LoVo (cell line): Measurements from ENCODE around the gene FAM78B.

ENCODE experiments used
- DNase-seq: peaks from one replicate; pipeline ENCODE4 v3.0.0-alpha.2; 2016; ENCODE audit warnings: low spot score

FAM78B gene

GRCh38 chr1:166117776-166118175 lies 49.0 kb downstream of the FAM78B start:
- DNase-seq, result no peak

- no peak for DNase-seq
These were observed 50.8 kb downstream of the FAM78B start for GRCh38 chr1:166116026-166116425.

DNA sequence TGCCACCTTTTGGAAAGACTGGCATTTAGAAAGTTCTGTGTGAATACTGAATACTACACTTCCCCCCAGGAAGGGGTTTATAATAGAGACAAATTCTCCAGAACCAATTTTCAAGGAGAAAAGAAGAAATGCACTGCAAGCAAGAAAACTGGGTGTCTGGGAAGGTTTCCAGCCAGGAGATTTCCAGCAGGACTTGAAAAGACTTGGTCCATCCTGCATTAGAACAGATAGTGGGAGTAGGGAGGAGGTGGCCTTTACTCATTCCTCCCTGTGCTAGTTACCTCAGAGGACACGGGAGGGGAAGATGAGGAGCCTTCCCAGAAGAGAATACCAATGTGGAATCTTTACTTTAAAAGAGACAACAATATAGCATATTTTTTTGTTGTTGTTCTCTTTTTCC lies 52.4 kb downstream of the FAM78B start:
- DNase-seq, result no peak

DNA sequence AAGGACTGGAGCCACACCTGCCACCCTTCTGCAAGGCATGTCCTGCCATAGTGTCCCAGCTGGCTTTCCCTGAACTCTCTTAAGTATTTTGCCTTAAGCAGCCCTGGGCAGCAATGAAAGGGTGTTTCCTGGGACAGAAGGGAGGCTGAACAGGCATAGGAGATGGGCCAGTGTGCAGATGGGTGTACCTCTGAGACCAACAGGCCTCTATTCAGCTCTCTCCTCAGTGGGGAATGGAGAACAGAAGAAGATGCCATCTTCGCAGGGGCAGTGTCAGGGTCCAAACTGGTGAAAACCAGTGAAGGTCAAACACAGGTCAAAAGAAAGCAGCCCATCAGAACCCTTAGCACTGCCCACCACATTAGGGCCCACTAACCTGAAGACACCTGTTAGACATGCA lies 53.2 kb downstream of the FAM78B start:
- no peak for DNase-seq

- DNase-seq, result no peak
These were observed 53.8 kb downstream of the FAM78B start for GRCh38 chr1:166113031-166113430.

DNA sequence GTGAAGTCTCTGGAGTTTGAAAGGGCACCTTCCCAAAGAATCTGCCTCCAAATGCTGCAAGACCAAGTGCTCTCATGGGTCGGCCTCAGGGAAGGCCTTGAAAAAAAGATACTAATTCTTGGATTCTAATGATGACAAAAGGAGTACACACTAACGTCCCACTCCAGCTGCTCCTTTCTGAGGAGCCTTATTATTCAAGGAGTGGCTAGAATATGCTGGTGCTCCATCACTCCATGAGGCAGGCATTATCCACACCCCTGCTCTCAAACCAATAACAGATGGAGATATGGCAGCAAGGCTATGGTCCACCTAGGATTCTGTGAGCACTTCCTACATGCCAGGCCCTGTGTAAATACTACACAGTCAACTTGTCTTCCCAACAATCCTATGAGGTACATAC lies 54.4 kb downstream of the FAM78B start:
- DNase-seq, result no peak

DNA sequence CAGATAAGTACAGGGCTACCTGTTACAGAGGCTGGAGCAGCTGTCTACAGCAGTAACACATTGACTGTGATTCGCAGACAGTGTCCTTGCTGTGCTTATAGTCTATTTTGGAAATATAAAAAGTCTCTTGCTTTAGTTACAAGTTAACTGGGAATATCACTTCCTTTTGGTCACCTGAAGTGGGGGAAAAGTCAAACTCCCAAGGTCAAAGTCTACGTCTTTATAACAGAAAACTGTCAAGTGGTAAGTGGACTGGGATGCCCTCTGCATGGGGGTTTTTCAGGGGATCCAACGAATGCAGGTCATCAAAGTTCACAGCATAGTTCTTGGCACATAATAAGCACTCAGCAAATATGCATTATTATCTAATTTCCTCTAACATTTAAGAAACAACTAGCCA lies 55.4 kb downstream of the FAM78B start:
- no peak for DNase-seq

GRCh38 chr1:166090244-166090643 lies 76.6 kb downstream of the FAM78B start:
- DNase-seq, result no peak

DNA sequence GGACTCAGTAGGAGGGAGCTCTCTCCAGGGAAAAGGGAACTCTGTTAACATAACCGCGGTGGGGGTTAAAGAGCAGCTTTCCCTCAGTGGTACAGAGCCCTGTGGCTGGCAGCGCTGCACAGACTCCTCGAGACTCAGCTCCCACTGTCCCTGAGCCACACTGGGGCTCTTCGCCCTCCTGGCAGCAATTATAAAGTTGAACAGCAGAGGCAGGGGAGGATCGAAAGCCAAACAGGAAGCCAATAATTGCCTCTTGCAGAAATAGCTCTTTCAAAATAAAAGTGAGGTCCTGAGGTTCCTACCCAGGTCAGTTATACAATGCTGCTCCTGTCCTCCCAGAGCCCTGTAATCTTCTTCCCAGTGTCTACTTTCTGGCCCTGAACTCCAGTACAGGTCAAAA lies 77.0 kb downstream of the FAM78B start:
- no peak for DNase-seq

DNA sequence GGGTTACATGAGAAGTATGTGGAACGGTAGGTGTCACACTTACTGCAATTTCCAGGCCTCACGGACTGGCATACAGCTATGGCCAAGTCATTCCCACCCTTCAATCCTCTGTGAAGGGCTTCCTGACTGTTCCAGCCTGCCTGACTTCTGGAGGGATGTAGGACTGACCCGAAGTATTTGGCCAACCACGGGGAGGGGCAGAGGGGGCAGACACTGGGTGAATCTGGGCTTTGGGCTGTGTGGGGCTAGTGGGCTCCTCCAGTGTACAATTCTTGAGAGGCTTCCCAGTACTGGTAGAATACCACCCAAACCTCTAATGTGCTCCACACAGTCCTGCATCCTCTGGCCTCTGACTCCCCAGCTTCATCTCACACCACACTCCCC lies 78.2 kb downstream of the FAM78B start:
- no peak for DNase-seq

DNA sequence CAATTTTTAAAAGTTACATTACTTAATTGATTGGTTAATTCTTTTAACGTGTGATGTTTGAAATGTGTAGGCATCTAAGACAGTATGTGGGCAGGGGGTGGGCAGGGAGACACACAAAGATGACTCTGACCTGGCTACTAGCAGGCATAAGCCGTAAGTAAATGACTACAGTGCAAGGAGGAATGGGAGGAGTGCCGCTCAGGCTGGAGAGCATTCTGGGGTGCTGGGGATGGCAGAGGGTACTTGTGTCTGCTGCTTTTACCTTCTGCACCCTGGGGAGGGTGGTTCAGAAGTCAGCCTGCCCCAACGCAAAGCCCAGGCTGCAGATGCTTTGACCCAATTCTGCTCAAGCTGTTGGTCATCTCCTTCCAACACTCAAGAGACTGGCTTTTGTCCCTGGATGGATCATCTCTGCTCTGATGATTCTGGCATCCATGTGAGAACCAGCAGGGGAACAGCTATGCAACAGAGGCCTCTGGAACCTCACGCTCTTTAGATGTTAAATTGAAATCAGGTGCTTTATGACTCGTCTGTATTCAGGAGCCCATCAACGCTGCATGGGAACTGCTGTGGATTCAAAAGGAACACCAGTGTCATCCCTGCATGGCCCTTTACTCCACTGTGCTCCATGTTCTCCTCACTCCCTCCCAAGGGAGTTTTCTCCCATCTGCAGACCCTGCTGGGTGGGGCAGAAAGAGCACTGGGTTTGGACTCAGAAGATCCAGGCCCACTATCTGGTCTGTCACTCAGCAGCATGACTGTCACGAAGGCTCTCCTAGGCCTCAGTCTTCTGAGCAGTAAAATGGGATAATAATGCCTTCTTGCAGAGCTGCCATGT lies 78.8 kb downstream of the FAM78B start:
- no peak for DNase-seq

DNA sequence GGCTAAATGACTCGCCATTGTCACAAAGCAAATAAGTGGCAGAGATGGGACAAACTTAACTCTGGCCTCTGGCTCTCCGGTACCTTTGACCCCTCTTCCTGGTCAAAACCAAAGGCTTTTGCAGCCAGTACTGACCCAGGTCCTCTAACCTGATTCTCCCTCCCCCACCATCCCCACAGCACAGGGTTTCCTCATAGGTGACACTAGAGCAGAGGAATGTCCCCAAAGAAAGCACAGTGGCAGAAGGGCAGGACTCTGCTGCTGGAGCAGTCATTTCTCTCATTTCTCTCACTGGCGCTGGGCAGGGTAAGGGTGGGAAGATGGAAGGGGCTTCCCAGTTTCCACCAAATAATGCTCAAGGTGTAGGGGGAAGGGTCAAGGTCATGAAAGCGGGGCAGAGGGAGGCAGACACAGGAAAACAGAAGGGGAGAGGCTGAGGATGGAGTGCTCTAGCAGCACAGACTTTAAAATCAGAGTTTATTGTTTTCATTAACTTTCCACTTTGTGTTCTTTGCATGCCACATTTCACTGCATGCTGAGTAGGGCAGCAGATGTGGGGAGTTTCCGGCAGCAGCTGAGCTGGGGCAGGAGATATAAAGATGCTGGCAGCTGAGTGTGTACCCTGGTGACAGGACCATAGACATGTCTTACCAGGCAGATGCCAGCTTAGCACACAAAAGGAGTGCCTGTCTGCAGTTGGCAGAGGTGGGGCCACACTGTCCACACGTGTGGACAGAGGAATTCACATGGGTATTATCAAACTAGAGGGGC lies 80.5 kb downstream of the FAM78B start:
- DNase-seq, result no peak

GRCh38 chr1:166084613-166085012 lies 82.2 kb downstream of the FAM78B start:
- no peak for DNase-seq

DNA sequence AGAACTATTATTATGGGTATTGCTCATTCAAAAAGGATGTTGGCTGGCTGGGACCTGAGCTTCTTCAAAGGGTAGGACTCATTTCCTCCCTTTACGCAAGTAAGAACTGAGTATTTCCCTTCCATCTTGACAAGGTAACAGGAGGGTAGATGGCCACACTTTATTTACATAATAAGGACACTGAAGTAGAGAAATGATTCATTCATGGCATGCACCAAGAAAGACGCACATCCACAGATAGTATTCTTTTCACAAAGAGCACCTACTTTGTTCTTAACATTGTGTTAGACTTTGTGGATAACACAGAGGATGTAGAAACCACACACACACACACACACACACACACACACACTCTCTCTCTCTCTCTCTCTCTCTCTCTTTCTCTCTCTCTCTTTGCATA lies 82.9 kb downstream of the FAM78B start:
- DNase-seq, result no peak

GRCh38 chr1:166082601-166083000 lies 84.2 kb downstream of the FAM78B start:
- DNase-seq, result no peak

DNA sequence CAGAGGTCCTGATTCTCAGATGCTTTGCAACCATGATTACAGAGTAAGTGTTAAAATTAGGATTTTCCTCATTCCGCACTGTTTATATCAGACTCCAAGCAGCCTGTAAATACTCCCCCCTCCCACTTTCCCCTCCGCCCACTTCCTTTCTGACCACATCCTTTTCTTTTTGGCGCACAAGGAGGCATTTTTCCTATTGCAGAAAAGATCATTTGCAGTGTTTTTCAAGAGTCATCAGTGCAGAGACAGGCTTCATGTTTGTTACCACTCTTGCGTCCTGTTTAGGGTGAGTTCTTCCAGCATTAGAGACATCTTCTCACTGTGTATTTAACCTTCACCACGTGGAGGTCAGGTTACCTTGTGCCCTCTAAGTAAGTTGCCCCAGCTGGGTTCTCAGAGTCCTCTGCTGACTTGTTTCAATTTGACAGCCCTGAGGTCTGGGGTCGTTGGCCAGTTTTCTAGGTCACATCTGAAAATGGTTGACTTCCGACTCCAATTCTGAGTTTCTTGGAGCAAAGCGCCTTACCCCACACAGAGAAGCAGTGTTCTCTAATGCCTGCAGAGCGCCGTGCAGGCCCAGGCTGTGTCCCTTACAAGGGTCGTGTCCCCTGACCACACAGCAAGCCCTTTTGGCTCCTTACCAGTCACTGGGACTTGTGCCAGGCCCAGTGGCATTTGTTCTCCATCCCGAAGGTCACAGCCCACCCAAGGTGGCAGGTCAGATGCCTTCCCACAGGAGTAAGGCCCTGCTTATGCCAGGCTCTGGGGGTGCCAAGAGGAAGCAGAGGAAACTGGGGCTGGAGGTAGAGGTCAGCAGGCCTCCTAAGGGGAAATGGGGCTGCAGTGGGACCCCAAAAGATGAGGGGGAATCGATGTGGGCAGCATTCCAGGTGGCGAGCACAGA lies 85.6 kb downstream of the FAM78B start:
- no peak for DNase-seq

DNA sequence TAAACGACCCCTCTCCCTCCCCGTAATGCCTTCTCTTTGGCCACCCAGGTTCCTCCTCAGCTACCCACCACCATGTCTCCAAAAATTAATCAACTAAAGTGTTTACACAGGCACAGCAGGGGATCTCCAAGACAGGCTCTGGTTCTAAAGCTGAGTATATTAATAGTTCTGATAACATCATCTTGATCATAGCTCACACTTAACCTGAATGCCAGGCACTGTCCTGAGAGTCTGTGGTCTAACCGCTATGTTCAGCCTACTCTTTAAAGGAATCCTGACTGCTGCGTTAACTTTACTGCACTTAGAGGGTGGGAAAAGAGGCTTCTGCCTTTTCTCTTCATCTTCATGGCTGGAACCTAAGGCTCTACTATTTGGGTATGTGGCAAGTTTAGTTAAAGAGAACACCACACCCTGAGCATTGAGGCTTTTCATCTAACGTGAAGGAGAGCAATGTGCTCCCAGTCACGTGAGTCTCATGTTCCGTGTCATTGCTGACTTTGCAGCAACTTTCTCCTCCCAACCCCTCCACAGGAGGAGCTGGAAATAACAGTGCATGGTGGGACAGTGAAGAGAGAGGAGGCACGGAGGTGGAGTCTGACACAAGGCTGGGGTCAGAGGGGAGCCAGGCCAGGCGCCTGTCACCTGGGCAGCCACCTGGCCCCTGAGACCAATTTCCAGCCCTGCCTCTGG lies 86.4 kb downstream of the FAM78B start:
- no peak for DNase-seq

DNA sequence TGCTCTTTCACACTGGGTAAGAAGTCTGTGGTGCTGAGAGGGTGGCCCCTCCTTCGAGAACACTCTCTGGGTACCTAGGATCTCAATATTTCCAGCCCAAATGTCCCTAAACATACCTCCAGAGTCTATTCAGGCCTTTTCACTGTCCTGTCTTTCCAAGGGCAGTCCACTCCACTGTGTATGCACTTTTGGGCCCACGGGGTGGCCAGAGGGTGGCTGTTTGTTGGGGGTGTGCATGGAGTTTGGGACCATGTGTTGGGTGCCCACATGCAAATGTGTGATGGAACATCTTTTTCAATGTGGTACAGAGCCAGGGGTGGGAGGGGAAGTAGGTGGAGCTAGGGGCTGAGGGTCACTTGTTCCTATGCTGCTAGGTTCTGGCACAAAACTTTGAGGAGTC lies 87.5 kb downstream of the FAM78B start:
- no peak for DNase-seq

GRCh38 chr1:166073489-166073888 lies 93.3 kb downstream of the FAM78B start:
- DNase-seq, result no peak

DNA sequence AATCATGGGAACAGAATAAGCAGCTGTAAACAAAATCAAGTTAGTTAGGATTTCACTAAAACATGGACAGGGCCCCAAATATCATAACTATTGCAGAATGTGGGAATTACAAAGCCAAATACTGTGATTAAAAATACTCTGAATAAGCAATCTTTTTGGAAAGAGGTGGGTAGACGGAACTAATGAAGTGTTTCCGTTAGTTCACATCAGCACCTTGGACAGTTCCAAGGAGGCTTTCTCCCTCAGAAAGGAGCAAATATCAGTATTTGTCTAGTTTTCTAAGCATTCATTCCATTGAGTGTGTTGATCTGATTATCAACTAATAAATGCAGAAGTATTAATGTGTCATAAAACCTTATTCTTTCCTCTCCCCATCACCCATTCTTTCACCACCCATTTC lies 97.4 kb downstream of the FAM78B start:
- peak; percentile 1 for DNase-seq

DNA sequence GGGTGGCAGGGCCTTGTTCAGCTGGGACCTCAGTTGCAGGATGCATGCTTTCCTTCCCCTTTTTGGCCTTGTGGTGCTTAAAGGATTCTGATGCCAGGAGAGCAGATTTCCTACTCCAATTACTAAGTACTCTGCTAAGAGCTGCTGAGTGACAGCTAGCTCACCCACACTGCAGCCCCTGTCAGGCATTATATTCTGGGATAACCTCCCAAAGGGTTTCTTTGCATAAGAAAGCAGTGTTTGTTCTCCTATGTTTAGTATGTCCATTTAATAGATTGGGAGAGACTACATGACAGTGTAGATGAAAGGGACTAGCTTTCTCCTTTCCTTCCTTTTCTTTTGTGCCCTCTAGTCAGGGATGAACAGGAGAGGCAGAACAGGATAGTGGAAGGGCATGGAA lies 100.7 kb downstream of the FAM78B start:
- no peak for DNase-seq

DNA sequence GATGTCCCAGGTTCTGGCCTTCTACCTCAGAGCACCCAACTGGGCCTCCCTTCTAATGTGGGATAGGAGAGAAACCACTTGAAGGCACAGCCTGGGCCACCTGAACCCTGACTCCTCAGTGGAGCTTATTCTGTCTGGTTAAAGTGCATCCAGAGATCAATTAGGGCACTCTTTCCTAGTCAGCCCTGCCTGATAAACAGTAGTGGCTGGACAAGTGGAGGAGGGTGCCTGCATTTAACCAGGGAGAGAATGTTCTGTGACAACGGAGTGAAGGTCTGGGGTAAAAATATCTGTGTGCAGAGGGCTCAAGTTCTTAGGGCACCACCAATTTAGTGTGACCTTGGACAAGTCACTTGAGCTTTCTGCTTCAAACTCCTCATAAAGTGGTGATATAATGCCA lies 101.8 kb downstream of the FAM78B start:
- DNase-seq, result no peak
